Cardiac muscle cell (in vitro differentiated cells and primary cell): ENCODE data around the gene DBI. TPM values are rescaled to one million over a fixed set of nuclear protein-coding genes. Genes with fewer than 3 reads are reported as not detected.

Source experiments
- DNase-seq, 2 donors: peaks; one replicate each; pipeline versions ENCODE4 v3.0.0 to v3.0.0-alpha.2; 2010 to 2017; ENCODE audit warnings: low read depth in 1 of 2, low spot score in 1 of 2
- H3K27ac ChIP-seq: fragments of 200-600 bp; sonication (generic); 2 replicates; pipeline ENCODE4 v1.5.1; 2016
- H3K27me3 ChIP-seq: fragments of 200-600 bp; sonication (generic); 2 replicates; pipeline ENCODE4 v1.6.0; 2016; ENCODE audit warnings: control low read depth
- H3K36me3 ChIP-seq: fragments of 200-600 bp; sonication (generic); 2 replicates; pipeline ENCODE4 v1.5.1; 2016; ENCODE audit warnings: control low read depth
- H3K4me1 ChIP-seq: fragments of 200-600 bp; sonication (generic); 2 replicates; pipeline ENCODE4 v1.8.1; 2017; ENCODE audit warnings: low read depth, mild to moderate bottlenecking, mixed run types
- H3K4me3 ChIP-seq: fragments of 200-600 bp; sonication (generic); 2 replicates; pipeline ENCODE4 v1.5.1; 2016; ENCODE audit warnings: mild to moderate bottlenecking
- H3K9me3 ChIP-seq: fragments of 200-600 bp; sonication (generic); 2 replicates; pipeline ENCODE4 v1.5.1; 2017; ENCODE audit warnings: low read depth, mild to moderate bottlenecking, control low read depth
- polyA plus RNA-seq: library from polyadenylated mRNA; unstranded; fragments of >200 nt; fragmentation: Nextera tagmentation; extraction: Ambion mirVana; gene quantifications from 2 replicates; pipeline ENCODE4 v1.2.1, GENCODE V29; 2016
- total RNA-seq: library from RNA; depleted of rRNA; stranded (reverse); fragments of >200 nt; gene quantifications from 2 replicates; pipeline ENCODE4 v1.2.3, GENCODE V29; 2016
- TF ChIP-seq, protein P1 (sequence below): IDR thresholded peaks from 2 replicates; pipeline ENCODE4 v1.5.1; 2012; ENCODE audit warnings: low read depth, mild to moderate bottlenecking, low read length

Gene DBI
- total and polyA plus RNA-seq, 2 experiments from 2014 or later: 158 to 350 TPM

DNA sequence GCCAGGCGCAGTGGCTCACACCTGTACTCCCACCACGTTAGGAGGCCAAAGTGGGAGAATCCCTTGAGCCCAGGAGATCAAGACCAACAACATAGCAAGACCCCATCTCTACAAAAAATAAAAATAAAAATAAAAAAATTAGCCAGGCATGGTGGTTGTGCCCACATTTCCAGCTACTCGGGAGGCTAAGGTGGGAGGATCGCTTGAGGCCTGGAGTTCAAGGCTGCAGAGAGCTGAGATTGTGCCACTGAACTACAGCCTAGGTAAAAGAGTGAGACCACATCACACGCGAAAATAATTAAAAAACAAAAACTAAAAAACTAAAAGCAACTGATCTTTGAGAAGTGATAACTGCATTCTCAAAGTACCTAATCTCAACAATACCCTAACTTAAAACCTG is 2.0 kb upstream of the DBI start:
- Histone ChIP-seq H3K9me3 (no peaks in the 10 kb centered on the region), H3K4me1 (peaks cover 5% of the 10 kb centered on the region), H3K27ac (no peak overlapping the region), H3K36me3 (peaks cover 10% of the 10 kb centered on the region), H3K27me3 (no peaks in the 10 kb centered on the region), H3K4me3 (no peak overlapping the region)
- no peak for DNase-seq
- TF ChIP-seq, protein P1, sequence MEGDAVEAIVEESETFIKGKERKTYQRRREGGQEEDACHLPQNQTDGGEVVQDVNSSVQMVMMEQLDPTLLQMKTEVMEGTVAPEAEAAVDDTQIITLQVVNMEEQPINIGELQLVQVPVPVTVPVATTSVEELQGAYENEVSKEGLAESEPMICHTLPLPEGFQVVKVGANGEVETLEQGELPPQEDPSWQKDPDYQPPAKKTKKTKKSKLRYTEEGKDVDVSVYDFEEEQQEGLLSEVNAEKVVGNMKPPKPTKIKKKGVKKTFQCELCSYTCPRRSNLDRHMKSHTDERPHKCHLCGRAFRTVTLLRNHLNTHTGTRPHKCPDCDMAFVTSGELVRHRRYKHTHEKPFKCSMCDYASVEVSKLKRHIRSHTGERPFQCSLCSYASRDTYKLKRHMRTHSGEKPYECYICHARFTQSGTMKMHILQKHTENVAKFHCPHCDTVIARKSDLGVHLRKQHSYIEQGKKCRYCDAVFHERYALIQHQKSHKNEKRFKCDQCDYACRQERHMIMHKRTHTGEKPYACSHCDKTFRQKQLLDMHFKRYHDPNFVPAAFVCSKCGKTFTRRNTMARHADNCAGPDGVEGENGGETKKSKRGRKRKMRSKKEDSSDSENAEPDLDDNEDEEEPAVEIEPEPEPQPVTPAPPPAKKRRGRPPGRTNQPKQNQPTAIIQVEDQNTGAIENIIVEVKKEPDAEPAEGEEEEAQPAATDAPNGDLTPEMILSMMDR: no peak

DNA sequence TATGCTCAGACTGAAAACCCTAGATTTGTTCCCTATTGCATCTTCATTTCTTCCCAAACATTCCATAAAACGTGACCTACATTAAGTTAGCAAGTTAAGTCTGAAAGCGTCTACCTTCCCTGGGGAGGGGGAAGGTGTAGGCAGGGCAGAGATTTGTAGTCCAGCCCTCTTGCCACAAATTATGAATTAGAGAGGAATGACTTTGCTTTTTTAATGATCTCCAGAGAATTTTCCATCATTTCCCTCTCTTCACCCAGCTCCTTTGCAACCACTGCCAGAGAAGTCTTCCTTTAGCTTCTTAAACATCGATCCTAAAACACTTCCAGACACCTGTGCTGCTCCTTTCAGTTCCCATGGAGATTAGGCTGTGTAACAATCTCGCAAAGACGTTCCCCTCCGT is 1.3 kb upstream of the DBI start:
- peaks cover 14% of the 10 kb centered on the region for H3K36me3 ChIP-seq
- DNase-seq: no peak
- TF ChIP-seq, protein P1: no peak
- no peaks in the 10 kb centered on the region for H3K27me3 ChIP-seq
- no peak overlapping the region for H3K27ac ChIP-seq
- peaks cover 5% of the 10 kb centered on the region for H3K4me1 ChIP-seq
- no peaks in the 10 kb centered on the region for H3K9me3 ChIP-seq
- peak overlapping the region; percentile 69 for H3K4me3 ChIP-seq

DNA sequence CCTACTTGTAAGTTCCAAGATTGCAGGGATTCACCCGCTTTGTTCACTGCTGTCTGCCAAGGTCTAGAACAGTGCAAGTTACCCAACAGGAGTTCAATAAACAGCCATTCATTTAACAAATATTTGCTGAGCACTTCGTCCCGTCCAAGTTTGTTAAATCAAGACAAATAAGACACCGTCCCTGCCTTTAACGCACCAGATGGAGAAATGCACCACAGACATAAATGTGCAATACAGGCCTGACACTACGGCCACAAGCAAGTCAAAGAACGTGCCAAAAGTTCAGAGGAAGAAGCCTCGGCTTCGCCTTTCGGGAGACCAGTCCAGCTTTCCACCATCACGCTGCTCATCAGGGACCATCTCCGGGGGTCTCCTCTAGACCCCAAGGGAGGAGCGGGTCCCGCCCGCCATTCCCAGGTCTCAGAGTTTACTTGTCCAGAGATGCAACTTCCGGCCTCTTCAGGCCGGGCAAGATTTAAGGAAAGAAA is 572 bp upstream of the DBI start:
- Histone ChIP-seq H3K4me3 (peak overlapping the region; percentile 69), H3K4me1 (peaks cover 5% of the 10 kb centered on the region), H3K27ac (peak overlapping the region; percentile 61), H3K36me3 (peaks cover 21% of the 10 kb centered on the region), H3K27me3 (no peaks in the 10 kb centered on the region), H3K9me3 (no peaks in the 10 kb centered on the region)
- TF ChIP-seq, protein P1: no peak
- DNase-seq: peak in 1 of 2 donors; percentile 32

DNA sequence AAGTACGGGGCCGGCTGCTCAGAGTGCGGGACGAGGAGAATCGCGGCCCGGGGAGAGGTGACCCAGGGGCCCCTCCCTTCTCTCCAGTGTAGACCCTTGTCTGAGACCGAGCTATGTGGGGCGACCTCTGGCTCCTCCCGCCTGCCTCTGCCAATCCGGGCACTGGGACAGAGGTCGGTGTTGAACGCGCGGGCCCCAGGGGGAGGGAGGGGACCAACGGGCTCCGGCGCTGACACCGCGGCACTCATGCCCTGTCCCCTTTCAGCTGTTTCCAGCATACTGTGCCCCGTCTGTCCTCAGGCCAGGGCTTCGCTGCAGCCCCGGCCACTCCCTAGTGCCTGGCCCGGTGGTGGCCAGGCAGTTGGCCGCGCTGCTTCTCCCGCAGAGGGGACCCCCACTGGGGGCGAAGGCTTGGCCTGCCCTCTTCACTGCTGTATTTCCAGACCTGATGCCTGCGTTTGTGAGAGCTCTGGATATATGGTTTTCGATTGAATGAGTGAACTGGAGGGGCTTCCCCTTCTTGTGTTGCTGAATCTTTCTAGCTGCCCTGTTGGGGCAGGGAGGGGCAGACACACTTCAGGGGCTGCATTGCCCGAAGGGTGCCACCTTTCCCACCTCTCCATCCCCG is 809 bp downstream of the DBI start:
- H3K4me1 ChIP-seq: peaks cover 5% of the 10 kb centered on the region
- peak; percentile 19 to 81 for DNase-seq
- peak overlapping the region; percentile 61 for H3K27ac ChIP-seq
- no peaks in the 10 kb centered on the region for H3K27me3 ChIP-seq
- TF ChIP-seq, protein P1: no peak
- H3K36me3 ChIP-seq: peaks cover 26% of the 10 kb centered on the region
- peak overlapping the region; percentile 69 for H3K4me3 ChIP-seq
- H3K9me3 ChIP-seq: no peaks in the 10 kb centered on the region

DNA sequence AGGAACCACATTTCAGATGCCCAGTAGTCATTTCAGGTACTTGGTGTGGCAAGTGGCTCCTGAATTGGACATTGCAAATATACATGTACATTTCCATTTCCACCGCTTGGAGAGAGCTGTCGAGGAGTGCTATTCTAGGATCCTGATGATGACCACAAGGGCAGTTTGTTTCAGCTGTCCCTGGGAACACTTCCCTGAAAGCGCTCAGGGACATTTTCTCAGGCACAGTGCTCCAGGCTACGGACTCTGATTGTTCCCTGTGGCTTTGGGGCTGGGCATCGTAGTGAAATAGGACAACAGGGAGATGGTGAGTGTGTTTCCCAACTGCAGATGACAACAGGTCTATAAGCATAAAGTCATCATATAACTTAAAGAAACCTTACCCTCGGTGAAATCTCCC is 3.1 kb downstream of the DBI start:
- TF ChIP-seq, protein P1: no peak
- no peak overlapping the region for H3K4me3 ChIP-seq
- DNase-seq: no peak
- no peaks in the 10 kb centered on the region for H3K9me3 ChIP-seq
- H3K36me3 ChIP-seq: peaks cover 36% of the 10 kb centered on the region
- H3K27me3 ChIP-seq: no peaks in the 10 kb centered on the region
- peaks cover 5% of the 10 kb centered on the region for H3K4me1 ChIP-seq
- no peak overlapping the region for H3K27ac ChIP-seq
